K562 (cell line): Measurements from ENCODE around the gene SIM2.

ENCODE experiments used
- NFATC3 ChIP-seq: fragments of 450-650 bp; IDR thresholded peaks from 2 replicates; pipeline ENCODE4 v1.6.1; 2017; ENCODE audit warnings: mild to moderate bottlenecking
- TCF3 ChIP-seq: sonication (generic); formaldehyde crosslinking; IDR thresholded peaks from 2 replicates; pipeline ENCODE4 v1.4.0; 2020; ENCODE audit warnings: mild to moderate bottlenecking, missing genetic modification reagents
- YY1 ChIP-seq, 3 experiments: IDR thresholded peaks; 2 replicates each; pipeline ENCODE4 v1.6.1; 2011; ENCODE audit warnings: low read length in 2 of 3, mild to moderate bottlenecking in 2 of 3, moderate library complexity in 2 of 3, borderline replicate concordance in 1 of 3, control low read depth in 1 of 3, low read depth in 1 of 3; ENCODE audit not compliant: insufficient read depth in 3 of 3, insufficient replicate concordance in 2 of 3, control insufficient read depth in 1 of 3, insufficient read length in 1 of 3; ENCODE audit errors: extremely low read depth in 1 of 3
- TF ChIP-seq, protein P1 (sequence below), 2 experiments: fragments of 450-650 bp in 1 of 2; sonication (generic) in 1 of 2; formaldehyde crosslinking; conservative IDR thresholded peaks; 2 replicates each; pipeline versions ENCODE4 v1.4.0 to v1.8.1; 2020 to 2022; ENCODE audit warnings: mild to moderate bottlenecking in 1 of 2, missing genetic modification reagents in 1 of 2

DNA sequence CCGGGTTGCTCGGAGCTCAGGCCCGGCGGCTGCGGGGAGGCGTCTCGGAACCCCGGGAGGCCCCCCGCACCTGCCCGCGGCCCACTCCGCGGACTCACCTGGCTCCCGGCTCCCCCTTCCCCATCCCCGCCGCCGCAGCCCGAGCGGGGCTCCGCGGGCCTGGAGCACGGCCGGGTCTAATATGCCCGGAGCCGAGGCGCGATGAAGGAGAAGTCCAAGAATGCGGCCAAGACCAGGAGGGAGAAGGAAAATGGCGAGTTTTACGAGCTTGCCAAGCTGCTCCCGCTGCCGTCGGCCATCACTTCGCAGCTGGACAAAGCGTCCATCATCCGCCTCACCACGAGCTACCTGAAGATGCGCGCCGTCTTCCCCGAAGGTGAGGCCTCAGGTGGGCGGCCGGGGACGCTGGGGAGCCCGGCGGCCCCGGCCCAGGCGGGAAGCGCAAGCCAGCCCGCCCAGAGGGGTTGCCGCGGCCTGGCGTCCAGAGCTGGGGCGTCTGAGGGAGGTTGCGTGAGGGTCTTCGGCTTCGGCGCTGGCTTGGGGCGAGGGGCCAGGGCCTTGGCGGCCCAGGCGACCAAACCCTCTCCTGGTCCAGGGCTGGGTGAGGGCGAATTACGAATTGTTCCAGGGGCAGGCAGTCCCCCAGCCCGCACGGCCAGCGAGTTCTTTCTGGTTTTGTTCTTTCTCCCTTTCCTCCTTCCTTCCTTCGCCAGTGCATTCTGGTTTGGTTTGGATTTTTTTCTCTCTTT is 805 bp downstream of the SIM2 start:
- TF ChIP-seq YY1 (IDR thresholded peaks at IDR 0.05; ENCODE audit: borderline replicate concordance in 1 of 3, control insufficient read depth in 1 of 3, extremely low read depth in 1 of 3, insufficient read depth in 3 of 3, insufficient read length in 1 of 3, insufficient replicate concordance in 2 of 3, low read depth in 1 of 3, low read length in 2 of 3) (no peak), NFATC3 (no peak), TCF3 (CRISPR knock-in tag) (no peak)
- TF ChIP-seq, protein P1, sequence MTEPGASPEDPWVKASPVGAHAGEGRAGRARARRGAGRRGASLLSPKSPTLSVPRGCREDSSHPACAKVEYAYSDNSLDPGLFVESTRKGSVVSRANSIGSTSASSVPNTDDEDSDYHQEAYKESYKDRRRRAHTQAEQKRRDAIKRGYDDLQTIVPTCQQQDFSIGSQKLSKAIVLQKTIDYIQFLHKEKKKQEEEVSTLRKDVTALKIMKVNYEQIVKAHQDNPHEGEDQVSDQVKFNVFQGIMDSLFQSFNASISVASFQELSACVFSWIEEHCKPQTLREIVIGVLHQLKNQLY (CRISPR knock-in tag; conservative IDR thresholded peaks at IDR 0.05): no peak
